HL-60 (cell line): ENCODE measurements around the gene LMBRD1.
"Not testable (repeated sequence)": the region's sequence is repeated elsewhere in the genome, so short reads cannot be mapped to it uniquely, and the experiment has no call there.

ENCODE experiments used
- POLR2AphosphoS5 ChIP-seq: IDR thresholded peaks from 2 replicates; pipeline ENCODE4 v1.6.1; 2012; ENCODE audit warnings: low read depth
- TF ChIP-seq, protein P1 (sequence below): IDR thresholded peaks from one replicate; pipeline ENCODE4 v1.5.1; 2011; ENCODE audit warnings: low read length, control low read depth, inconsistent platforms; ENCODE audit not compliant: insufficient read depth

DNA sequence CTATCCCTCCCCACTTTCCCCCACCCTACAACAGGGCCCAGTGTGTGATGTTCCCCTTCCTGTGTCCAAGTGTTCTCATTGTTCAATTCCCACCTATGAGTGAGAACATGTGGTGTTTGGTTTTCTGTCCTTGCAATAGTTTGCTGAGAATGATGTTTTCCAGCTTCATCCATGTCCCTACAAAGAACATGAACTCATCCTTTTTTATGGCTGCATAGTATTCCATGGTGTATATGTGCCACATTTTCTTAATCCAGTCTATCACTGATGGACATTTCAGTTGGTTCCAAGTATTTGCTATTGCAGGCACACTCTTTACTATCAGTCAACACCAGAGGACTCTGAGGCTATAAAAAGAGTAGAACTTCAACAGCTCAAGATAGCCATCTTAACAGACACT lies 2.0 kb upstream of the LMBRD1 start:
- TF ChIP-seq POLR2AphosphoS5, result not testable (repeated sequence)
- TF ChIP-seq, protein P1, sequence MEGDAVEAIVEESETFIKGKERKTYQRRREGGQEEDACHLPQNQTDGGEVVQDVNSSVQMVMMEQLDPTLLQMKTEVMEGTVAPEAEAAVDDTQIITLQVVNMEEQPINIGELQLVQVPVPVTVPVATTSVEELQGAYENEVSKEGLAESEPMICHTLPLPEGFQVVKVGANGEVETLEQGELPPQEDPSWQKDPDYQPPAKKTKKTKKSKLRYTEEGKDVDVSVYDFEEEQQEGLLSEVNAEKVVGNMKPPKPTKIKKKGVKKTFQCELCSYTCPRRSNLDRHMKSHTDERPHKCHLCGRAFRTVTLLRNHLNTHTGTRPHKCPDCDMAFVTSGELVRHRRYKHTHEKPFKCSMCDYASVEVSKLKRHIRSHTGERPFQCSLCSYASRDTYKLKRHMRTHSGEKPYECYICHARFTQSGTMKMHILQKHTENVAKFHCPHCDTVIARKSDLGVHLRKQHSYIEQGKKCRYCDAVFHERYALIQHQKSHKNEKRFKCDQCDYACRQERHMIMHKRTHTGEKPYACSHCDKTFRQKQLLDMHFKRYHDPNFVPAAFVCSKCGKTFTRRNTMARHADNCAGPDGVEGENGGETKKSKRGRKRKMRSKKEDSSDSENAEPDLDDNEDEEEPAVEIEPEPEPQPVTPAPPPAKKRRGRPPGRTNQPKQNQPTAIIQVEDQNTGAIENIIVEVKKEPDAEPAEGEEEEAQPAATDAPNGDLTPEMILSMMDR, result not testable (repeated sequence)
